Coronary artery (tissue), 2 donors: ENCODE results near the gene HDAC10.

ENCODE experiments used
- DNase-seq: peaks from one replicate; pipeline ENCODE4 v3.0.0-alpha.2; 2017; ENCODE audit warnings: low spot score
- H3K27ac ChIP-seq, 2 donors: fragments of 200-600 bp; sonication (generic); one replicate each; pipeline ENCODE4 v1.5.1; 2016 to 2019
- H3K4me3 ChIP-seq: fragments of 200-600 bp; sonication (generic); 2 replicates; pipeline ENCODE4 v1.5.1; 2016; ENCODE audit warnings: mild to moderate bottlenecking, moderate library complexity
- TF ChIP-seq, protein P1 (sequence below): fragments of 200-600 bp; sonication (generic); IDR thresholded peaks from one replicate; pipeline ENCODE4 v1.5.1; 2019; ENCODE audit warnings: antibody characterized with exemption

Gene HDAC10, protein sequence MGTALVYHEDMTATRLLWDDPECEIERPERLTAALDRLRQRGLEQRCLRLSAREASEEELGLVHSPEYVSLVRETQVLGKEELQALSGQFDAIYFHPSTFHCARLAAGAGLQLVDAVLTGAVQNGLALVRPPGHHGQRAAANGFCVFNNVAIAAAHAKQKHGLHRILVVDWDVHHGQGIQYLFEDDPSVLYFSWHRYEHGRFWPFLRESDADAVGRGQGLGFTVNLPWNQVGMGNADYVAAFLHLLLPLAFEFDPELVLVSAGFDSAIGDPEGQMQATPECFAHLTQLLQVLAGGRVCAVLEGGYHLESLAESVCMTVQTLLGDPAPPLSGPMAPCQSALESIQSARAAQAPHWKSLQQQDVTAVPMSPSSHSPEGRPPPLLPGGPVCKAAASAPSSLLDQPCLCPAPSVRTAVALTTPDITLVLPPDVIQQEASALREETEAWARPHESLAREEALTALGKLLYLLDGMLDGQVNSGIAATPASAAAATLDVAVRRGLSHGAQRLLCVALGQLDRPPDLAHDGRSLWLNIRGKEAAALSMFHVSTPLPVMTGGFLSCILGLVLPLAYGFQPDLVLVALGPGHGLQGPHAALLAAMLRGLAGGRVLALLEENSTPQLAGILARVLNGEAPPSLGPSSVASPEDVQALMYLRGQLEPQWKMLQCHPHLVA

DNA sequence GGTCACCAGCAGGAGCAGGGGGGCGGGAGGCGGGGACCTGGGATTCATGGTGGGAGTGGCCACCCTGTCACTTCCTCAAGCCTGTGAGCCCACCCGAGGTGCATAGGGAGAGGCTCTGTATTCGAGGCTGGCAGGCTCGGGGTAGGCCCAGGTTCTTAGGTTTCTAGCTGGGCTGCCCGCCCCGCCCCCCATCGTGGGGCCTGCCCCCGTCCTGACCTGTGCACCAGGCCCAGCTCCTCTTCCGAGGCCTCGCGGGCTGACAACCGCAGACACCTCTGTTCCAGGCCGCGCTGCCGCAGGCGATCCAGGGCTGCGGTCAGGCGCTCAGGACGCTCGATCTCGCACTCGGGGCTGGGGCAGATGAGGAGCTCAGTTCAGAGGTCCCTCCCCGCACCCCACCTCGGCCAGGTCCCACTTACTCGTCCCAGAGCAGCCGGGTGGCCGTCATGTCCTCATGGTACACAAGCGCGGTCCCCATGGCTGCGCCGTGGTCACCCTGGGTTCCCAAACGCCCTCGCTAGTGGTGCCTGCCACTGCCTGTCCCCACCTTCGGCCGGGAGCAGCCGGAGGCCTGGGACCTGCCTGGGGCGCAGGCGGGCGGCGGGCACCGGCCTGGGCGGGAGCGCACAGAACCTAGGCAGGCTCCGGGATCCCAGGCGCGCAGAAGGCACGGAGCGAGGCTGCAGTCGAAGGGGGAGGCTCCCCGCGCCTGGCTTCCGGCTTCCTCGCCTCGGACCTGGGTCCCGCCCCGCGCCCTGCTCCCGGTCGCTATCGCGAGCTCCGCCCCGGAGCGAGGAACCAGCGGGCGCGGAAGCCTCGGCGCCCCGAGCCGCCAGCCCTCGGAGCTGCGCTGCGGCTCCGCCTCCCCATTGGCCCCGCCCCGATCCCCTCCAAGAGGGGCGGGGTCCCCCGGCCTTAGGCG is at the start of gene HDAC10:
TSS of gene HDAC10 (minus strand) at position 711 of the 922 bp plus-strand sequence. CDS start at position 478, 233 bp downstream.
- no peak for DNase-seq
- TF ChIP-seq, protein P1, sequence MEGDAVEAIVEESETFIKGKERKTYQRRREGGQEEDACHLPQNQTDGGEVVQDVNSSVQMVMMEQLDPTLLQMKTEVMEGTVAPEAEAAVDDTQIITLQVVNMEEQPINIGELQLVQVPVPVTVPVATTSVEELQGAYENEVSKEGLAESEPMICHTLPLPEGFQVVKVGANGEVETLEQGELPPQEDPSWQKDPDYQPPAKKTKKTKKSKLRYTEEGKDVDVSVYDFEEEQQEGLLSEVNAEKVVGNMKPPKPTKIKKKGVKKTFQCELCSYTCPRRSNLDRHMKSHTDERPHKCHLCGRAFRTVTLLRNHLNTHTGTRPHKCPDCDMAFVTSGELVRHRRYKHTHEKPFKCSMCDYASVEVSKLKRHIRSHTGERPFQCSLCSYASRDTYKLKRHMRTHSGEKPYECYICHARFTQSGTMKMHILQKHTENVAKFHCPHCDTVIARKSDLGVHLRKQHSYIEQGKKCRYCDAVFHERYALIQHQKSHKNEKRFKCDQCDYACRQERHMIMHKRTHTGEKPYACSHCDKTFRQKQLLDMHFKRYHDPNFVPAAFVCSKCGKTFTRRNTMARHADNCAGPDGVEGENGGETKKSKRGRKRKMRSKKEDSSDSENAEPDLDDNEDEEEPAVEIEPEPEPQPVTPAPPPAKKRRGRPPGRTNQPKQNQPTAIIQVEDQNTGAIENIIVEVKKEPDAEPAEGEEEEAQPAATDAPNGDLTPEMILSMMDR: no peak
- peak within 1 kb of the TSS; percentile 76 for H3K4me3 ChIP-seq
- H3K27ac ChIP-seq: peak within 1 kb of the TSS; percentile 25 to 76

DNA sequence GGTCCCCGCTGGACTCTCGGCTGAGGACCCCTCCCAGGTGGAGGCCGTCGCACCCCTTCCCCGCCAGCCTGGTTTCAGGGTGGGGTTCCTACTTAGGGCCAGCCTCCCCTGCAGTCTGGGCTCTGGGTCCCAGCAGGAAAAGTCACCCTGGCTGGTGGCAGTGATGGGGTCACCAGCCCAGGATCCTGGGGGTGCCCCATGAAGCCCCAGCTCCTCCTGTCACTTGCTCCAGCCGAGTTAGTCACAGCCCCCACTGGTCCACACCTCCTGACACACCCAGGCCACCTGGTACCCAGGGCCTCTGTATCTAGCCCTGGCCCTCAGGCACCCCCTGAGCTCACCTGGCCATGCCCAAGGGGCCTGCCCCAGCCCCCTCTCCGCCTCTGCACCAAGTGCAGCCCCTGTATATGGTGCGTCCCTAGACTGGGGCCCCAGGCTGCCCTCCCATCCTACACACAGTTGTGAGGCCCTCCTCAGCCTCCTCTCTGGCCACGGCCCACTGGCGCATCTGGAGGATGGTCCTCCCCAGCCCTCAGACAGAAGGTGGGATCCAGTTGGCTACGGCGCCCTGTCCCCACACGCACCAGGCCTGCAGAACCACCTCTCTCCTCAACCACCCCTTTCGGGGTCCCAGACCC is 49.7 kb upstream of the HDAC10 start:
- Histone ChIP-seq H3K4me3 (peak overlapping the region; percentile 96), H3K27ac (peak overlapping the region; percentile 83 to 98)
- TF ChIP-seq, protein P1: no peak
- DNase-seq: no peak

DNA sequence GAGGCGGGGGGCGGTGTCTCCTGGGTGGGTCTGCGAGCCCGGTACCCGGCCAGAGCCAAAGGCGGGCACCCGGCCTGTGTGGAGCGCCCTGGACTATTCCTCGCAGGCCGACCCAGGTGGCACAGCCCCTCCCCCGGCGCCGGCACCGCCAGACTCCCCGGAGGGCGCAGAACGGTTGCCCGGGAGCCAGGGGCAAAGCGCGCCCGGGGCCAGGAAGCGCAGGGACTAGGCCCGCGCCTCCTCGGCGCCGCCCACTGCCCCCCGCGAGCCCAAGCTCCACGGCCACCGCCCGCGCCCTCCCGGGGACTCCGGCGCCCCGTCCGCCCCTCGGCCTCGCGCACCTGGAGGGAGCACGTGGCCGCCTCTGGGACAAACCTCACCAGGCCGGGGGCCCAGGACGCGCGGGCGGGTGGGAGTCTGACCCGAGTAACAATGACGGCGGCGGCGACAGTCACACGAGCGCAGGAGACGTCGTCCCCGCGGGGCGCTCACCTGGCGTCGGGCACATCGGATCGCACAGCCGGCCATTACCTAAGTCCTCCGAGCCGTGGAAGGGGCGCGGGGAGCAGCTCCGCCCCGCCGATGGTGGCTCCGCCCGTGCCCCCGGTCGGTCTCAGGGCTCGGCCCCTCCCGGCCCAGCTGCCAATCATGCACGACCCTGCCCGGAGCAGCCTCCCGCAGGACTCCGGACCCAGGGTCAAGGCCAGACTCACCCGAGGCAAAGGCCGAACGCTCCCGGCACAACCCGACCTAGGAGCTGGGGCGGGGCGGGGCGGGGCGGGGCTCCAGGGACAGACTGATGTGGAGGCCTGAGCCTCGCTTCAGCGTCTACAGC is 48.9 kb upstream of the HDAC10 start:
- peak overlapping the region; percentile 83 to 98 for H3K27ac ChIP-seq
- TF ChIP-seq, protein P1: no peak
- DNase-seq: no peak
- peak overlapping the region; percentile 96 for H3K4me3 ChIP-seq

DNA sequence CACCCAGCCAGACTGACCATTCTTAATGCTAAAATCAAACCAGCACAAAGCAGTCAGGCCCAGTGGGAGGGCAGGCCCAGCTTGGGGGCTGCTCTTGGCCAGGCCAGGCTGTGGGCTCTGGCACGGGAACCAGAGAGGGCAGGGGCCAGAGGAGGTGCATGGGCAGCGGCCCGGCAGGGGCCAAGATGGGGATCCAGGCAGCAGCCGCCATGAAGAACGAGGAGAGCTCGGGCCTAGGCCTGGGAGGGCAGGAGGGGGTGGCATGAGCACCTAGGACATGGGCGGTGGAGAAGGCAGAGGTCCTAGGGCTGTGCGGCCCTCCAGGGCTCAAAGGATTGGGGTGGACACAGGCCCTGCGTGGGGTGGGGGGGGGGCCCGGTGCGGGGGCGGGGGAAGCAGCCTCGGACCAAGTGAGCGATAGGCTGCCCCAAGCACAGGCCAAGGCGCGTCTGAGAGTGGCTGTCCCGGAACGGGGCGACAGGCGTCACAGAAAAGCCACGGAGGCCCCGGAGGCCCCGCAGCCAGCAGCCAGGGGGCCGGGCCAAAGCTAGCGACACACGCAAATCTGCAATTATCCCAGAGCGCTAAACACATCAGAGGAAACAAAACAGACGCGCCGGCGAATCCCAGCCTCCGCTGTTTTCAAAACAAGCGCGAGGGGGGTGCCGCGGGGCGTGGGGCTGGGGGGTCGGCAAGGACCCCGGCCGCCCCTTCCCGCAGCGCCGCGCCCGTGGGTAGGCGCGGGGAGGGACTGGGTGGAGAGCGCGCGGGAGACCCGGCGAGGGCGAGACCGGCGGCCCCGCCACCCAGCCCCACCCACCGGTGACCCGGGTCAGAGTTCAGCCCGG is 48.1 kb upstream of the HDAC10 start:
- Histone ChIP-seq H3K27ac (peak overlapping the region; percentile 83 to 98), H3K4me3 (peak overlapping the region; percentile 96)
- TF ChIP-seq, protein P1: no peak
- DNase-seq: no peak

DNA sequence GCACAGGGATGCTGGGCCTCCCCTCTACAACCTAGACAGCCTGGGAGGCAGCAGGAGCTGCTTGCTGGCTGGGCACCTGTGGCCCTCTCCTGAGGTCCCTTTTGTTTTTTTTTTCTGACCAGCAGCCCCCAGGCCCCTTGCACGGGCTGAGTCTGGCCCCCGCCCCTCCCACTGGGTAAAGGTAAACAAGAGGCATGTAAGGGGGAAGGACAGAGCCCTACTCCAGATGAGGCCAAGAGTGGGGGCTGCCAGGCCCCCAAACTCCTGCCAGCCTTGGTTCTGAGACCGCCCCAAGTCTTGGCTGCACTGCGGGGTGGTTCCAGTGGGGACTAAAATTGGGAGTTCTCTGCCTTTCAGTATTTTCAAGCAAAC is 47.2 kb upstream of the HDAC10 start:
- DNase-seq: no peak
- Histone ChIP-seq H3K4me3 (no peak overlapping the region), H3K27ac (peak overlapping the region; percentile 35 to 98)

More for the DNA sequence above, 47.2 kb upstream of the HDAC10 start:
- TF ChIP-seq, protein P1: no peak
